ENCODE results near the gene TGFBI. TPM values are rescaled to one million over a fixed set of nuclear protein-coding genes. Genes with fewer than 3 reads are reported as not detected.

The TGFBI gene
- total and polyA plus RNA-seq, 9 of the 15 experiments (the other 6 are each of a cell fraction or from before 2014, with no cell fraction given), result 0.05 to 0.62 (median 0.08) TPM; not detected in 6

- 0 out of 4 replicates have a peak, but pooled peaks of 1 of the 2 experiments have one; percentile 11 for TF ChIP-seq TRIM24 (IDR thresholded peaks at IDR 0.05)
- no peak for TF ChIP-seq DMBX1 (CRISPR knock-in tag; IDR thresholded peaks at IDR 0.05; ENCODE audit: borderline replicate concordance)
- TF ChIP-seq POLR2H (tag; IDR thresholded peaks at IDR 0.05; ENCODE audit: low read depth), result peak; percentile 100
- TF ChIP-seq ZNF263 (CRISPR knock-in tag; IDR thresholded peaks at IDR 0.05; ENCODE audit: borderline replicate concordance), result peak; percentile 63; the same call in 1 of the 2 replicates
- TF ChIP-seq IFI16 (CRISPR knock-in tag; IDR thresholded peaks at IDR 0.05), result no peak
- TF ChIP-seq, protein P1, sequence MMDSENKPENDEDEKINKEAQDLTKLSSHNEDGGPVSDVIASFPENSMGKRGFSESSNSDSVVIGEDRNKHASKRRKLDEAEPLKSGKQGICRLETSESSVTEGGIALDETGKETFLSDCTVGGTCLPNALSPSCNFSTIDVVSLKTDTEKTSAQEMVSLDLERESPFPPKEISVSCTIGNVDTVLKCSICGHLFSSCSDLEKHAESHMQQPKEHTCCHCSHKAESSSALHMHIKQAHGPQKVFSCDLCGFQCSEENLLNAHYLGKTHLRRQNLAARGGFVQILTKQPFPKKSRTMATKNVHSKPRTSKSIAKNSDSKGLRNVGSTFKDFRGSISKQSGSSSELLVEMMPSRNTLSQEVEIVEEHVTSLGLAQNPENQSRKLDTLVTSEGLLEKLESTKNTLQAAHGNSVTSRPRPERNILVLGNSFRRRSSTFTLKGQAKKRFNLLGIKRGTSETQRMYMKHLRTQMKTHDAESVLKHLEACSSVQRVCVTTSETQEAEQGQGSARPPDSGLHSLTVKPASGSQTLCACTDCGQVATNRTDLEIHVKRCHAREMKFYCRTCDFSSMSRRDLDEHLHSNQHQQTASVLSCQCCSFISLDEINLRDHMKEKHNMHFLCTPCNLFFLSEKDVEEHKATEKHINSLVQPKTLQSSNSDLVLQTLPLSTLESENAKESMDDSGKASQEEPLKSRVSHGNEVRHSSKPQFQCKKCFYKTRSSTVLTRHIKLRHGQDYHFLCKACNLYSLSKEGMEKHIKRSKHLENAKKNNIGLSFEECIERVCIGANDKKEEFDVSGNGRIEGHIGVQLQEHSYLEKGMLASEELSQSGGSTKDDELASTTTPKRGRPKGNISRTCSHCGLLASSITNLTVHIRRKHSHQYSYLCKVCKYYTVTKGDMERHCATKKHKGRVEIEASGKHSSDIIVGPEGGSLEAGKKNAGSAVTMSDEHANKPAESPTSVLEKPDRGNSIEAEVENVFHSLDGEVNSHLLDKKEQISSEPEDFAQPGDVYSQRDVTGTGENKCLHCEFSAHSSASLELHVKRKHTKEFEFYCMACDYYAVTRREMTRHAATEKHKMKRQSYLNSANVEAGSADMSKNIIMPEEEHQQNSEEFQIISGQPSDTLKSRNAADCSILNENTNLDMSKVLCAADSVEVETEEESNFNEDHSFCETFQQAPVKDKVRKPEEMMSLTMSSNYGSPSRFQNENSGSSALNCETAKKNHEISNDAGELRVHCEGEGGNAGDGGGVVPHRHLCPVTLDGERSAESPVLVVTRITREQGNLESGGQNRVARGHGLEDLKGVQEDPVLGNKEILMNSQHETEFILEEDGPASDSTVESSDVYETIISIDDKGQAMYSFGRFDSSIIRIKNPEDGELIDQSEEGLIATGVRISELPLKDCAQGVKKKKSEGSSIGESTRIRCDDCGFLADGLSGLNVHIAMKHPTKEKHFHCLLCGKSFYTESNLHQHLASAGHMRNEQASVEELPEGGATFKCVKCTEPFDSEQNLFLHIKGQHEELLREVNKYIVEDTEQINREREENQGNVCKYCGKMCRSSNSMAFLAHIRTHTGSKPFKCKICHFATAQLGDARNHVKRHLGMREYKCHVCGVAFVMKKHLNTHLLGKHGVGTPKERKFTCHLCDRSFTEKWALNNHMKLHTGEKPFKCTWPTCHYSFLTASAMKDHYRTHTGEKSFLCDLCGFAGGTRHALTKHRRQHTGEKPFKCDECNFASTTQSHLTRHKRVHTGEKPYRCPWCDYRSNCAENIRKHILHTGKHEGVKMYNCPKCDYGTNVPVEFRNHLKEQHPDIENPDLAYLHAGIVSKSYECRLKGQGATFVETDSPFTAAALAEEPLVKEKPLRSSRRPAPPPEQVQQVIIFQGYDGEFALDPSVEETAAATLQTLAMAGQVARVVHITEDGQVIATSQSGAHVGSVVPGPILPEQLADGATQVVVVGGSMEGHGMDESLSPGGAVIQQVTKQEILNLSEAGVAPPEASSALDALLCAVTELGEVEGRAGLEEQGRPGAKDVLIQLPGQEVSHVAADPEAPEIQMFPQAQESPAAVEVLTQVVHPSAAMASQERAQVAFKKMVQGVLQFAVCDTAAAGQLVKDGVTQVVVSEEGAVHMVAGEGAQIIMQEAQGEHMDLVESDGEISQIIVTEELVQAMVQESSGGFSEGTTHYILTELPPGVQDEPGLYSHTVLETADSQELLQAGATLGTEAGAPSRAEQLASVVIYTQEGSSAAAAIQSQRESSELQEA (IDR thresholded peaks at IDR 0.05; ENCODE audit: low read depth), result 0 out of 2 replicates have a peak, but pooled peaks have one; percentile 52
- no peak for TF ChIP-seq MCM3 (IDR thresholded peaks at IDR 0.05)
- TF ChIP-seq, protein P2, sequence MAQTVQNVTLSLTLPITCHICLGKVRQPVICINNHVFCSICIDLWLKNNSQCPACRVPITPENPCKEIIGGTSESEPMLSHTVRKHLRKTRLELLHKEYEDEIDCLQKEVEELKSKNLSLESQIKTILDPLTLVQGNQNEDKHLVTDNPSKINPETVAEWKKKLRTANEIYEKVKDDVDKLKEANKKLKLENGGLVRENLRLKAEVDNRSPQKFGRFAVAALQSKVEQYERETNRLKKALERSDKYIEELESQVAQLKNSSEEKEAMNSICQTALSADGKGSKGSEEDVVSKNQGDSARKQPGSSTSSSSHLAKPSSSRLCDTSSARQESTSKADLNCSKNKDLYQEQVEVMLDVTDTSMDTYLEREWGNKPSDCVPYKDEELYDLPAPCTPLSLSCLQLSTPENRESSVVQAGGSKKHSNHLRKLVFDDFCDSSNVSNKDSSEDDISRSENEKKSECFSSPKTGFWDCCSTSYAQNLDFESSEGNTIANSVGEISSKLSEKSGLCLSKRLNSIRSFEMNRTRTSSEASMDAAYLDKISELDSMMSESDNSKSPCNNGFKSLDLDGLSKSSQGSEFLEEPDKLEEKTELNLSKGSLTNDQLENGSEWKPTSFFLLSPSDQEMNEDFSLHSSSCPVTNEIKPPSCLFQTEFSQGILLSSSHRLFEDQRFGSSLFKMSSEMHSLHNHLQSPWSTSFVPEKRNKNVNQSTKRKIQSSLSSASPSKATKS (CRISPR knock-in tag; IDR thresholded peaks at IDR 0.05), result no peak
- TF ChIP-seq PPARD (CRISPR knock-in tag; IDR thresholded peaks at IDR 0.05), result no peak
- no peak for TF ChIP-seq SLC30A9 (CRISPR knock-in tag; IDR thresholded peaks at IDR 0.05)
- TF ChIP-seq SRSF3 (IDR thresholded peaks at IDR 0.05; ENCODE audit: insufficient read depth, low read length), result no peak
- no peak for TF ChIP-seq ELF4 (CRISPR knock-in tag; IDR thresholded peaks at IDR 0.05)
- no peak for TF ChIP-seq ELK3 (CRISPR knock-in tag; IDR thresholded peaks at IDR 0.05)
- TF ChIP-seq EGR1 (conservative IDR thresholded peaks at IDR 0.05), result peak; percentile 69
- TF ChIP-seq, protein P3, sequence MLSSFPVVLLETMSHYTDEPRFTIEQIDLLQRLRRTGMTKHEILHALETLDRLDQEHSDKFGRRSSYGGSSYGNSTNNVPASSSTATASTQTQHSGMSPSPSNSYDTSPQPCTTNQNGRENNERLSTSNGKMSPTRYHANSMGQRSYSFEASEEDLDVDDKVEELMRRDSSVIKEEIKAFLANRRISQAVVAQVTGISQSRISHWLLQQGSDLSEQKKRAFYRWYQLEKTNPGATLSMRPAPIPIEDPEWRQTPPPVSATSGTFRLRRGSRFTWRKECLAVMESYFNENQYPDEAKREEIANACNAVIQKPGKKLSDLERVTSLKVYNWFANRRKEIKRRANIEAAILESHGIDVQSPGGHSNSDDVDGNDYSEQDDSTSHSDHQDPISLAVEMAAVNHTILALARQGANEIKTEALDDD (IDR thresholded peaks at IDR 0.05), result no peak
These were observed 51.9 kb downstream of the TGFBI start (continued) for GRCh38 chr5:136080483-136081216.
